Measurements from ENCODE around the gene DNAJC18.
"Not testable (repeated sequence)": the region's sequence is repeated elsewhere in the genome, so short reads cannot be mapped to it uniquely, and the experiment has no call there.

Gene DNAJC18

GRCh38 chr5:139391570-139392323, 47.6 kb downstream of the DNAJC18 start:
- in situ Hi-C loops (cut with HindIII; ENCODE audit: low sequenced_read_pairs), result no loop called here

GRCh38 chr5:139390639-139391569, 48.4 kb downstream of the DNAJC18 start:
- in situ Hi-C loops (cut with HindIII; ENCODE audit: low sequenced_read_pairs), result no loop called here

GRCh38 chr5:139389701-139390638, 49.4 kb downstream of the DNAJC18 start, which contains the start of gene MZB1:
TSS of gene MZB1 (minus strand) at chr5:139389913. CDS start at chr5:139389856, 57 bp downstream.
- in situ Hi-C loops (cut with HindIII; ENCODE audit: low sequenced_read_pairs), result no loop called here

- in situ Hi-C loops (cut with HindIII; ENCODE audit: low sequenced_read_pairs), result no loop called here
These were observed 51.0 kb downstream of the DNAJC18 start for GRCh38 chr5:139388198-139388821.

- in situ Hi-C loops (cut with HindIII; ENCODE audit: low sequenced_read_pairs), result no loop called here
These were observed 51.6 kb downstream of the DNAJC18 start for GRCh38 chr5:139387611-139388197.

GRCh38 chr5:139386956-139387355, 52.4 kb downstream of the DNAJC18 start:
- in situ Hi-C loops (cut with HindIII; ENCODE audit: low sequenced_read_pairs), result not testable (repeated sequence)

- in situ Hi-C loops (cut with HindIII; ENCODE audit: low sequenced_read_pairs), result no loop called here
These were observed 53.3 kb downstream of the DNAJC18 start for GRCh38 chr5:139386050-139386438.

- in situ Hi-C loops (cut with HindIII; ENCODE audit: low sequenced_read_pairs), result no loop called here
These were observed 54.0 kb downstream of the DNAJC18 start for GRCh38 chr5:139385061-139386049.

- in situ Hi-C loops (cut with HindIII; ENCODE audit: low sequenced_read_pairs), result no loop called here
These were observed 54.7 kb downstream of the DNAJC18 start for GRCh38 chr5:139384591-139385051.

GRCh38 chr5:139383993-139384590, 55.2 kb downstream of the DNAJC18 start:
- in situ Hi-C loops (cut with HindIII; ENCODE audit: low sequenced_read_pairs), result no loop called here

GRCh38 chr5:139383275-139383992, 55.9 kb downstream of the DNAJC18 start, which contains the start of gene SLC23A1:
TSS of gene SLC23A1 (minus strand) at chr5:139383297. CDS start at chr5:139383253, 44 bp downstream.
- in situ Hi-C loops (cut with HindIII; ENCODE audit: low sequenced_read_pairs), result no loop called here

- in situ Hi-C loops (cut with HindIII; ENCODE audit: low sequenced_read_pairs), result no loop called here
These were observed 56.5 kb downstream of the DNAJC18 start for GRCh38 chr5:139382807-139383206.

- in situ Hi-C loops (cut with HindIII; ENCODE audit: low sequenced_read_pairs), result no loop called here
These were observed 57.2 kb downstream of the DNAJC18 start for GRCh38 chr5:139381837-139382761.

- in situ Hi-C loops (cut with HindIII; ENCODE audit: low sequenced_read_pairs), result no loop called here
These were observed 59.5 kb downstream of the DNAJC18 start for GRCh38 chr5:139379626-139380449.

GRCh38 chr5:139378941-139379361, 60.4 kb downstream of the DNAJC18 start:
- in situ Hi-C loops (cut with HindIII; ENCODE audit: low sequenced_read_pairs), result no loop called here

Data from DLD1 (cell line).